Spleen (tissue), 11 donors: ENCODE measurements around the gene SLC7A9. TPM values are rescaled to one million over a fixed set of nuclear protein-coding genes. Genes with fewer than 3 reads are reported as not detected.

Experiments used
- DNase-seq: peaks from one replicate; pipeline ENCODE4 v3.0.0-alpha.2; 2020
- H3K27ac ChIP-seq, 8 donors: fragments of 200-600 bp; sonication (generic) in 7 of 8; 1 replicate in 4 of 8; 2 replicates in 4 of 8; pipeline versions ENCODE4 v1.5.0 to v1.8.0; 2016 to 2021; ENCODE audit warnings: inconsistent platforms in 4 of 8, mild to moderate bottlenecking in 4 of 8, moderate library complexity in 1 of 8
- H3K27me3 ChIP-seq, 7 donors: fragments of 200-600 bp; sonication (generic) in 6 of 7; replicated peaks in 1 of 7; 1 replicate in 4 of 7; 2 replicates in 3 of 7; pipeline versions ENCODE4 v1.5.0 to v1.8.0; 2016 to 2021; ENCODE audit warnings: inconsistent platforms in 3 of 7, mild to moderate bottlenecking in 1 of 7
- H3K36me3 ChIP-seq, 6 donors: fragments of 200-600 bp; sonication (generic) in 5 of 6; 1 replicate in 4 of 6; 2 replicates in 2 of 6; pipeline versions ENCODE4 v1.5.0 to v1.8.0; 2016 to 2021; ENCODE audit warnings: inconsistent platforms in 2 of 6
- H3K4me1 ChIP-seq, 6 donors: fragments of 200-600 bp; sonication (generic) in 5 of 6; 1 replicate in 3 of 6; 2 replicates in 3 of 6; pipeline versions ENCODE4 v1.5.0 to v1.8.0; 2016 to 2021; ENCODE audit warnings: inconsistent platforms in 3 of 6
- H3K4me3 ChIP-seq, 8 donors: fragments of 200-600 bp; sonication (generic) in 7 of 8; 1 replicate in 4 of 8; 2 replicates in 4 of 8; pipeline versions ENCODE4 v1.5.0 to v1.8.0; 2016 to 2021; ENCODE audit warnings: inconsistent platforms in 4 of 8, mild to moderate bottlenecking in 4 of 8, moderate library complexity in 2 of 8
- H3K9me3 ChIP-seq, 8 donors: fragments of 200-600 bp; sonication (generic) in 7 of 8; 1 replicate in 4 of 8; 2 replicates in 4 of 8; pipeline versions ENCODE4 v1.5.0 to v1.8.0; 2016 to 2021; ENCODE audit warnings: inconsistent platforms in 4 of 8
- POLR2A ChIP-seq, 3 donors: fragments of 450-650 bp; IDR thresholded peaks; one replicate each; pipeline ENCODE4 v1.5.1; 2017; ENCODE audit warnings: antibody characterized with exemption in 3 of 3, mild to moderate bottlenecking in 1 of 3
- POLR2AphosphoS5 ChIP-seq, 3 donors: sonication (generic); formaldehyde crosslinking; IDR thresholded peaks; one replicate each; pipeline ENCODE4 v1.5.1; 2017; ENCODE audit warnings: antibody characterized with exemption in 3 of 3
- whole genome bisulfite sequencing, 5 donors: extraction: QIAGEN DNeasy Blood & Tissue Kit in 3 of 5; methylation state at CpG; one replicate each; pipeline versions ENCODE4 v1.1.5 to v1.1.7; 2013 to 2018; 5-methylcytosine and 5-hydroxymethylcytosine counted together
- intact Hi-C: fragments of 100-400 bp; cut with DNase I; formaldehyde crosslinking; loops from one replicate; pipeline ENCODE4 v1.15.0; 2023; ENCODE audit warnings: low total_unique reads
- polyA plus RNA-seq, 3 donors: library from polyadenylated mRNA; stranded (reverse); fragments of 200-250 nt; gene quantifications; one replicate each; pipeline ENCODE4 v1.2.1, GENCODE V29; 2013
- total RNA-seq, 7 donors: library from RNA; depleted of rRNA in 3 of 7; stranded (reverse); fragments of >200 nt in 3 of 7; fragmentation: NEBNext Ultra II Directional in 4 of 7; extraction: Animal tissue kit (Norgen Biotek cat#: 25700) in 4 of 7; gene quantifications; one replicate each; pipeline versions ENCODE4 v1.1.0 to v1.2.1, GENCODE V29; 2016 to 2021
- TF ChIP-seq, protein P1 (sequence below), 11 experiments: fragments of 200-600 bp in 7 of 11; fragments of 450-650 bp in 4 of 11; sonication (generic) in 4 of 11; IDR thresholded peaks in 8 of 11; conservative IDR thresholded peaks in 3 of 11; 1 replicate in 7 of 11; 2 replicates in 4 of 11; pipeline versions ENCODE4 v1.4.0 to v1.8.0; 2016 to 2021; ENCODE audit warnings: antibody characterized with exemption in 11 of 11, inconsistent platforms in 4 of 11, mild to moderate bottlenecking in 1 of 11
- donor health status: healthy with polysubstance abuse.
- donor health status: DM: no; HTN: no; CAD: no; lungs with moderate emphysema.
- donor health status: DM: no; HTN: no; CAD: no.
- donor health status: Bipolar disorder and iron deficiency.
- donor health status: healthy.
- donor health status: DM: no; HTN: no; CAD: no.
- donor health status: DM: yes; HTN: yes; CAD: no.

Gene SLC7A9
- total and polyA plus RNA-seq, 10 donors = 0.13 to 1.1 (median 0.44) TPM; not detected in 4

- intact Hi-C loops = no loop called here
- 76 to 91% (median 82%) methylated on average over 7 of the region's 7 CpGs for WGBS, 5 donors
- DNase-seq = peak; percentile 49
These were observed 5.9 kb upstream of the SLC7A9 start for GRCh38 chr19:32875428-32875827.

GRCh38 chr19:32874605-32875004 lies 5.0 kb upstream of the SLC7A9 start:
- DNase-seq = peak; percentile 39
- intact Hi-C loops = no loop called here
- H3K9me3 ChIP-seq = no peaks in the 10 kb centered on the region
- 78 to 97% (median 88%) methylated on average over 9 of the region's 9 CpGs for WGBS, 5 donors
- H3K27ac ChIP-seq = no peak overlapping the region
- H3K4me3 ChIP-seq = no peak overlapping the region
- peaks cover 0 to 28% (median 4%) of the 10 kb centered on the region in 6 donors for H3K36me3 ChIP-seq
- TF ChIP-seq POLR2AphosphoS5 (IDR thresholded peaks at IDR 0.05) (no peak), POLR2A (IDR thresholded peaks at IDR 0.05) (no peak)
- TF ChIP-seq, protein P1, sequence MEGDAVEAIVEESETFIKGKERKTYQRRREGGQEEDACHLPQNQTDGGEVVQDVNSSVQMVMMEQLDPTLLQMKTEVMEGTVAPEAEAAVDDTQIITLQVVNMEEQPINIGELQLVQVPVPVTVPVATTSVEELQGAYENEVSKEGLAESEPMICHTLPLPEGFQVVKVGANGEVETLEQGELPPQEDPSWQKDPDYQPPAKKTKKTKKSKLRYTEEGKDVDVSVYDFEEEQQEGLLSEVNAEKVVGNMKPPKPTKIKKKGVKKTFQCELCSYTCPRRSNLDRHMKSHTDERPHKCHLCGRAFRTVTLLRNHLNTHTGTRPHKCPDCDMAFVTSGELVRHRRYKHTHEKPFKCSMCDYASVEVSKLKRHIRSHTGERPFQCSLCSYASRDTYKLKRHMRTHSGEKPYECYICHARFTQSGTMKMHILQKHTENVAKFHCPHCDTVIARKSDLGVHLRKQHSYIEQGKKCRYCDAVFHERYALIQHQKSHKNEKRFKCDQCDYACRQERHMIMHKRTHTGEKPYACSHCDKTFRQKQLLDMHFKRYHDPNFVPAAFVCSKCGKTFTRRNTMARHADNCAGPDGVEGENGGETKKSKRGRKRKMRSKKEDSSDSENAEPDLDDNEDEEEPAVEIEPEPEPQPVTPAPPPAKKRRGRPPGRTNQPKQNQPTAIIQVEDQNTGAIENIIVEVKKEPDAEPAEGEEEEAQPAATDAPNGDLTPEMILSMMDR (IDR thresholded peaks at IDR 0.05 in 8 of 11, conservative IDR thresholded peaks at IDR 0.05 in 3 of 11) = no peak
- no peaks in the 10 kb centered on the region for H3K4me1 ChIP-seq
- H3K27me3 ChIP-seq = no peaks in the 10 kb centered on the region

More at GRCh38 chr19:32875428-32875827, 5.9 kb upstream of the SLC7A9 start:
- Histone ChIP-seq H3K27me3 (no peaks in the 10 kb centered on the region), H3K9me3 (no peaks in the 10 kb centered on the region), H3K4me3 (no peak overlapping the region), H3K4me1 (no peaks in the 10 kb centered on the region), H3K36me3 (peaks cover 0 to 36% (median 8%) of the 10 kb centered on the region in 6 donors), H3K27ac (no peak overlapping the region)
- TF ChIP-seq, protein P1 (IDR thresholded peaks at IDR 0.05 in 8 of 11, conservative IDR thresholded peaks at IDR 0.05 in 3 of 11) = no peak
- TF ChIP-seq POLR2AphosphoS5 (IDR thresholded peaks at IDR 0.05) = no peak
- no peak for TF ChIP-seq POLR2A (IDR thresholded peaks at IDR 0.05)

DNA sequence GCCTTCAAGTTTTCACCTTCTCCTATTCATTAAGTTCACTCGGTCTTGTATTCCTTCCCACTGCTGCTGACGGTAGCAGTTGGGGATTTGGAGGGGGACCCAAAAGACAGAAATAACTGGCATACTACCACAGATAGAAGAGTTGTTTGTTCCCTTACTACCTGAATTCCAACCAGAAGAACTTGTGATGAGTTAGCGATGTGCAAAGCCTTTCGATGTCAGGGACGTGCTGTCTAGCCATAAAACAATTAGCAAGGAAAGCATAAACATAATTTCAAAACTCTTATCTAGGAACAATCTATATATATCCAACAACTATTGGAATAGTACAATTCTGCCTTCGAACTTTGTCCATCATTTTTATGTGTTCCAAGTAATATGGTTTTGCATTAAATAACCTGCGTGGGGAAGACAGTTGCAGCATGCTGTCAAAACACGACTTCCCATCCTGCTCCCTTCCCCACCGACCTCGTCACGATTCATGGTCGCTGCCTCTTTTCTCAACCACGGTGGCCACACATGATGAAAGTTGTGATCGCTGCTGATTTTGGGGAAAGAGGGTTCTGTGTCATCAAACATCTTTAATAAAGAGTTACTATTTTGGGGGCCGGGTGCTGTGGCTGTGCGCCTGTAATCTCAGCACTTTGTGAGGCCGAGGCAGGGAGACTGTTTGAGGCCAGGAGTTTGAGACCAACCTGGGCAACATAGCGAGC lies 3.8 kb upstream of the SLC7A9 start:
- Histone ChIP-seq H3K4me1 (no peaks in the 10 kb centered on the region), H3K9me3 (no peaks in the 10 kb centered on the region), H3K27me3 (no peaks in the 10 kb centered on the region), H3K4me3 (no peak overlapping the region), H3K36me3 (peaks cover 0 to 16% (median 0%) of the 10 kb centered on the region in 6 donors), H3K27ac (no peak overlapping the region)
- WGBS, 5 donors = 78 to 89% (median 83%) methylated on average over 18 of the region's 18 CpGs
- DNase-seq = peak; percentile 32
- TF ChIP-seq, protein P1 (IDR thresholded peaks at IDR 0.05 in 8 of 11, conservative IDR thresholded peaks at IDR 0.05 in 3 of 11) = no peak
- no peak for TF ChIP-seq POLR2AphosphoS5 (IDR thresholded peaks at IDR 0.05)
- no peak for TF ChIP-seq POLR2A (IDR thresholded peaks at IDR 0.05)
- intact Hi-C loops = no loop called here

DNA sequence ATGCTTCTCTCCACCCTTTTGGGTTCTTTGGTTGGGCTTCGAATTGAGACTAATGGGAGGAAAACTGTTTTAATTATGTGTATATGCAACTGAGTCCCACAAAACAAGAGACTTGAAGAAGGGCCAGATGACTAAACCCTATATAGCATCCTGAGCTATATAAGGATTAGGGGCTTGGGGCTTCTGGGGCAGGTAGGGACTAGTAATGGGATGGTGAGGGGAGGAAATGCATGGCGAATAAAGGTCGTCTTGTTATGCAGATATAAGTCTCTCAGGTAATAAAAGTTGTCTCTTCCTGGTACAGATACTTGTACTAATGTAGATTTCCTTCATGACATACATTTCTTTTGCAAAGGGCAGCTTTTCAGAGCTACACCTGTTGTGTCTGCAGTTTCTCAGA lies 2.8 kb upstream of the SLC7A9 start:
- H3K27me3 ChIP-seq = no peaks in the 10 kb centered on the region
- H3K27ac ChIP-seq = no peak overlapping the region
- peaks cover 0 to 8% (median 0%) of the 10 kb centered on the region in 6 donors for H3K36me3 ChIP-seq
- no peak for DNase-seq
- H3K4me3 ChIP-seq = no peak overlapping the region
- intact Hi-C loops = no loop called here
- TF ChIP-seq POLR2AphosphoS5 (IDR thresholded peaks at IDR 0.05) = no peak
- TF ChIP-seq, protein P1 (IDR thresholded peaks at IDR 0.05 in 8 of 11, conservative IDR thresholded peaks at IDR 0.05 in 3 of 11) = no peak
- no peak for TF ChIP-seq POLR2A (IDR thresholded peaks at IDR 0.05)
- 85 to 94% (median 93%) methylated on average over 3 of the region's 3 CpGs for WGBS, 5 donors
- H3K9me3 ChIP-seq = no peaks in the 10 kb centered on the region
- no peaks in the 10 kb centered on the region for H3K4me1 ChIP-seq
